Loucy (cell line): ENCODE measurements around the gene SEMA3D.
"Not testable (repeated sequence)": the region's sequence is repeated elsewhere in the genome, so short reads cannot be mapped to it uniquely, and the experiment has no call there.

Experiments
- EZH2phosphoT487 ChIP-seq: fragments of 200-600 bp; IDR thresholded peaks from 2 replicates; pipeline ENCODE4 v1.6.1; 2018; ENCODE audit warnings: antibody characterized with exemption, mild to moderate bottlenecking, moderate library complexity, borderline replicate concordance
- TF ChIP-seq, protein P1 (sequence below): fragments of 200-600 bp; sonication (generic); conservative IDR thresholded peaks from 2 replicates; pipeline ENCODE4 v1.5.1; 2014; ENCODE audit warnings: mild to moderate bottlenecking, antibody characterized with exemption, low read length

DNA sequence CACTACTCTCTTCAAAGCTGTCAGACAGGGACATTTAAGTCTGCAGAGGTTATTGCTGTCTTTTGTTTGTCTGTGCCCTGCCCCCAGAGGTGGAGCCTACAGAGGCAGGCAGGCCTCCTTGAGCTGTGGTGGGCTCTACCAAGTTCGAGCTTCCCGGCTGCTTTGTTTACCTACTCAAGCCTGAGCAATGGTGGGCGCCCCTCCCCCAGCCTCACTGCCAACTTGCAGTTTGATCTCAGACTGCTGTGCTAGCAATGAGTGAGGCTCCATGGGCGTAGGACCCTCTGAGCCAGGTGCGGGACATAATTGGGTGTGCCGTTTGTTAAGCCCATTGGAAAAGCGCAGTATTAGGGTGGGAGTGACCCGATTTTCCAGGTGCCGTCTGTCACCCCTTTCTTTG is 193.9 kb downstream of the SEMA3D start:
- TF ChIP-seq, protein P1, sequence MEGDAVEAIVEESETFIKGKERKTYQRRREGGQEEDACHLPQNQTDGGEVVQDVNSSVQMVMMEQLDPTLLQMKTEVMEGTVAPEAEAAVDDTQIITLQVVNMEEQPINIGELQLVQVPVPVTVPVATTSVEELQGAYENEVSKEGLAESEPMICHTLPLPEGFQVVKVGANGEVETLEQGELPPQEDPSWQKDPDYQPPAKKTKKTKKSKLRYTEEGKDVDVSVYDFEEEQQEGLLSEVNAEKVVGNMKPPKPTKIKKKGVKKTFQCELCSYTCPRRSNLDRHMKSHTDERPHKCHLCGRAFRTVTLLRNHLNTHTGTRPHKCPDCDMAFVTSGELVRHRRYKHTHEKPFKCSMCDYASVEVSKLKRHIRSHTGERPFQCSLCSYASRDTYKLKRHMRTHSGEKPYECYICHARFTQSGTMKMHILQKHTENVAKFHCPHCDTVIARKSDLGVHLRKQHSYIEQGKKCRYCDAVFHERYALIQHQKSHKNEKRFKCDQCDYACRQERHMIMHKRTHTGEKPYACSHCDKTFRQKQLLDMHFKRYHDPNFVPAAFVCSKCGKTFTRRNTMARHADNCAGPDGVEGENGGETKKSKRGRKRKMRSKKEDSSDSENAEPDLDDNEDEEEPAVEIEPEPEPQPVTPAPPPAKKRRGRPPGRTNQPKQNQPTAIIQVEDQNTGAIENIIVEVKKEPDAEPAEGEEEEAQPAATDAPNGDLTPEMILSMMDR = not testable (repeated sequence)
- not testable (repeated sequence) for TF ChIP-seq EZH2phosphoT487
